CD4-positive, alpha-beta T cell treated with Interferon gamma for 1 hour (primary cell): ENCODE results near the gene UPK1A.

Experiments used
- DNase-seq: peaks from one replicate; pipeline ENCODE4 v3.0.0-alpha.2; 2020

UPK1A gene

DNA sequence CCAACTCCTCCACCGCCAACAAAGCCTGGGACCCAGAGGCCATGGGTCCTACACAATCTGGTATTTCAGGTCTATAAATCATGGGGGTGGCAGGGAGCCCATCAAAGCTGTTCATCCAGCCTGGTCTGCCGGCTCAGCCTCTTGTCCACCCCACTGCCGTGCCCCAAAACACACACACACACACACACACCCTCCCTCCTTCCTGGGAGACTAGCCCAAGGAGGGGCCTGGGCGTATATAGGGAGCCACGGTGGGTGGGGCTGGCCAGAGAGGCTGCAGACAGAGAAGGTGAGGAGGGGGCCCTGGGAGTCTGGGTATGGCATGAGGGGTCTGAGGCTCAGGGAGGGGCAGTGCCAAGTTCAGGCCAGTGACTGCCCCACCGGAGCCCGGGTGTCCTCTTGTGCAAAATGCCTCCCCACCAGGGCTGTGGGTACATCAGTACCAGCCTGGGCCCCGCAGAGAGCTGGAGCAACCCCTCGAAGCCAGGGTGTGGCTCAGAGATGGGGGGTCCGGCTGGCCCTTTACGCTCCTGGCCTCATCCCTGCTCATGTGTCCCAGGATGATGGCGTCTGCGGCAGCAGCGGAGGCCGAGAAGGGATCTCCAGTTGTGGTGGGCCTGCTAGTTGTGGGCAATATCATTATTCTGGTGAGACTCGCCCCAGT lies at the start of gene UPK1A:
UPK1A (plus strand) TSS at position 267 of the 663 bp plus-strand sequence; CDS start at position 563, 296 bp downstream.
- no peak for DNase-seq

- DNase-seq: no peak
These were observed 47.5 kb upstream of the UPK1A start for GRCh38 chr19:35618857-35619256.

- DNase-seq: no peak
These were observed 46.9 kb upstream of the UPK1A start for GRCh38 chr19:35619290-35619923.

- no peak for DNase-seq
These were observed 46.3 kb upstream of the UPK1A start for GRCh38 chr19:35620001-35620400.

- DNase-seq: no peak
These were observed 44.6 kb upstream of the UPK1A start for GRCh38 chr19:35621708-35622107.

- no peak for DNase-seq
These were observed 43.6 kb upstream of the UPK1A start for GRCh38 chr19:35622750-35623149.

DNA sequence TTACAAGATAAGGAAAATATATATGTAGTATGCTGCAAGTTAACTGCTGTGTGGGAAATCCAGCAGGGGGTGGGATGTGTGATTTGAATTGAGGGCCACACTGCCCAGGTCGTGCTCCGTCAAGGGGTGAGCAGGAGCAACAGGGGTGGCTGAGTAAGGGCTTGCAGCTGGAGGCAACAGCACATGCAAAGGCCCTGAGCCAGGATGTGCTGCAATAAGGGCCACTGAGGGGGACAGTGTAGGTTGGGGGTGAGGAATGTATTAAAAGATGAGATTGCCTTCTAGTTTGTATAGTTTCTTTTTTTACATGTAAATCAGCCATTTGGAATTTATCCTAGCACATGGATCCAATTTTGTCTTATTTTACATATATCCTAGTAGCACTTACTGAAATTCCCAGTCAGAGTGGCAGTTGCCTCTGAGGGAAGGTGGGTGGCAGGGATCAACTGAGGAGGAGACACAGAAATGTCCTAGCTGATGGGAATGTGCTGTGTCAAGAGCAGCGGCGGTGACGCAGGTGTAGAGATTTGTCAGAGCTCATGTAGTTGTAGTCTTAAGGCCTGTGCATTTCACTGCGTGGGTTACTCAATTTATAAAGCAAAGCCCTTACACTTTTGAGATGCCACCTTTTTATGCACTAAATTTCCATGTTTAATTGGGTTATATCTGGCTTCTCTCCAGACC lies 42.8 kb upstream of the UPK1A start:
- no peak for DNase-seq

- no peak for DNase-seq
These were observed 38.1 kb upstream of the UPK1A start for GRCh38 chr19:35628264-35628564.

GRCh38 chr19:35628565-35629331 lies 37.6 kb upstream of the UPK1A start, which contains the start of gene RBM42:
Gene RBM42 (plus strand): TSS chr19:35629036. CDS start chr19:35629154, 118 bp downstream.
- peak; percentile 97 for DNase-seq

GRCh38 chr19:35629332-35629633 lies 37.0 kb upstream of the UPK1A start:
- DNase-seq: no peak

- DNase-seq: no peak
These were observed 32.4 kb upstream of the UPK1A start for GRCh38 chr19:35633727-35634440.

DNA sequence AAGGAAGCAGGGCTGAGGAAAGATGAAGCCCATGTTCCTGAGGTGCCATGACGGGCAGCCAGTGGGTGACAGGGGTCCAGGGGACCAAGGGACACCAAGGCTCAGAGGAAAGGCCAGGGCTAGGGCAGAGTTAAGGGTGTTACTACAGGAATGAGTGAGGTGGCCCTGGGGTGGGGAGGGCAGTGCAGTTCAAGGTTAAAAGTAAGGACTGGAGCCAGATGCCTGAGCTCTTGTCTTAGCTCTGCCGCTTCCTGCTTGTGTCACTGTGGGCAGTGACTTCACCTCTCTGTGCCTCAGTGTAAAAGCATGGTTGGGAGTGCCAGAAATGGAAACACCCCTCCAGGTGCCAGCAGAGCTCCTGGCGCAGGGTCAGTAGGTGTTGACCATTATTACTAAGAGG lies 29.7 kb upstream of the UPK1A start:
- no peak for DNase-seq

GRCh38 chr19:35637165-35637564 lies 29.2 kb upstream of the UPK1A start:
- no peak for DNase-seq

DNA sequence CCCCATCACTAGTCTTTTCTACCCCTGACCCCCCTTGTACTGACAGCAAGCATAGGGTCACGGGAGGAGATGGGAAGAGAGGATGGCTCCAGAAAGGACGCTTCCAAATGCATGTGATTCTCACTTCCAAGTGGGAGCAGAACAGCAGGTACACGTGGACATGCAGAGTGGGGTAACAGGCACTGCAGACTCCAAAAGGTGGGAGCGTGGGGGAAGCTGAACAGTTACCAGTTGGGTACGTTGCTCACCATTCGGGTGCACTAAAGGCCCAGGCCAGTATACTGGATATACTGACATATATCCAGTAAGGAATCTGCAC lies 27.0 kb upstream of the UPK1A start:
- DNase-seq: no peak

- no peak for DNase-seq
These were observed 26.5 kb upstream of the UPK1A start for GRCh38 chr19:35639863-35640262.

GRCh38 chr19:35641515-35642151 lies 24.7 kb upstream of the UPK1A start, which contains the start of gene ETV2:
Gene ETV2 (plus strand): TSS chr19:35641745. CDS start chr19:35642461, 716 bp downstream.
- peak; percentile 58 for DNase-seq

GRCh38 chr19:35642312-35642711 lies 24.0 kb upstream of the UPK1A start:
- DNase-seq: no peak

- DNase-seq: no peak
These were observed 23.5 kb upstream of the UPK1A start for GRCh38 chr19:35642798-35643254.

DNA sequence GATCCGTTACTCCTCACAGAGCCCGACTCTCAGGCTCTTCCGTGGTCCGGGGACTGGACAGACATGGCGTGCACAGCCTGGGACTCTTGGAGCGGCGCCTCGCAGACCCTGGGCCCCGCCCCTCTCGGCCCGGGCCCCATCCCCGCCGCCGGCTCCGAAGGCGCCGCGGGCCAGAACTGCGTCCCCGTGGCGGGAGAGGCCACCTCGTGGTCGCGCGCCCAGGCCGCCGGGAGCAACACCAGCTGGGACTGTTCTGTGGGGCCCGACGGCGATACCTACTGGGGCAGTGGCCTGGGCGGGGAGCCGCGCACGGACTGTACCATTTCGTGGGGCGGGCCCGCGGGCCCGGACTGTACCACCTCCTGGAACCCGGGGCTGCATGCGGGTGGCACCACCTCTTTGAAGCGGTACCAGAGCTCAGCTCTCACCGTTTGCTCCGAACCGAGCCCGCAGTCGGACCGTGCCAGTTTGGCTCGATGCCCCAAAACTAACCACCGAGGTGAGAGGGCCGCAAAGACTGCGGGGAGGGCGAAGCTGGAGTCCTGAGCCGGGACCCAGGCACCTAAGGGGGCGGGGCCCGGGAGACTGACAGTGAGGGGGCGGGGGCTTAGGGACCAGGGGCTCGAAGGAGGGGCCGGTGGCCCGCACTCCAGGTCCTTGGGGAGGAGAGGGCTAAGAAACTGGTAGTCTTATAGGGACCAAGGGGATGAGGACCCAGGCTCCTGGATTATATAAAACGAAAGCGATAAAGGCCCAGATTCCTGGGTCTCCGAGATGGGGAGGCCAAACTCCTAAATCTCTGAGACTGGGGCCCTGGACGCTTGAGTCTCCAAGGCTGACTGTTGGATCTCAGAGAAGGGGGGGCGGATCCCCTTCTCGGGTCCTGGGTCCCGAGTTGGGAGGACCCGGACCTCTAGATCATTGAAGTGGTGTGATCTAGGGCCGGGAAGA lies 22.8 kb upstream of the UPK1A start:
- peak; percentile 80 for DNase-seq

GRCh38 chr19:35644206-35644986 lies 21.9 kb upstream of the UPK1A start:
- peak; percentile 98 for DNase-seq
